HPDE6-E6E7 (cell line): ENCODE measurements around the gene NLRP12.
"Not testable (repeated sequence)": the region's sequence is repeated elsewhere in the genome, so short reads cannot be mapped to it uniquely, and the experiment has no call there.

Experiments used
- DNase-seq: peaks from one replicate; pipeline ENCODE4 v3.0.0; 2011; ENCODE audit warnings: missing footprints; ENCODE audit errors: extremely low spot score

NLRP12 gene

GRCh38 chr19:53824134-53824611, at the start of gene NLRP12:
Gene NLRP12 (minus strand): TSS chr19:53824314. CDS start chr19:53824174, 140 bp downstream.
- no peak for DNase-seq

GRCh38 chr19:53872762-53873161, 48.6 kb upstream of the NLRP12 start:
- no peak for DNase-seq

GRCh38 chr19:53871454-53871853, 47.3 kb upstream of the NLRP12 start:
- no peak for DNase-seq

GRCh38 chr19:53870485-53870844, 46.4 kb upstream of the NLRP12 start:
- DNase-seq = no peak

GRCh38 chr19:53869805-53870484, 45.8 kb upstream of the NLRP12 start:
- not testable (repeated sequence) for DNase-seq

GRCh38 chr19:53868892-53869804, 45.0 kb upstream of the NLRP12 start:
- peak; percentile 60 for DNase-seq

- no peak for DNase-seq
These were observed 44.2 kb upstream of the NLRP12 start for GRCh38 chr19:53868091-53868891.

- DNase-seq = peak; percentile 96
These were observed 43.3 kb upstream of the NLRP12 start, which contains the start of gene MYADM for GRCh38 chr19:53867225-53868090. Gene MYADM (plus strand): TSS chr19:53867883. CDS start chr19:53873530, 5,647 bp downstream.

GRCh38 chr19:53866865-53867224, 42.7 kb upstream of the NLRP12 start:
- DNase-seq = no peak

GRCh38 chr19:53865918-53866864, 42.1 kb upstream of the NLRP12 start:
- DNase-seq = no peak

GRCh38 chr19:53865523-53865917, 41.4 kb upstream of the NLRP12 start:
- DNase-seq = no peak

- no peak for DNase-seq
These were observed 40.3 kb upstream of the NLRP12 start for GRCh38 chr19:53864308-53864836.

GRCh38 chr19:53853707-53854106, 29.6 kb upstream of the NLRP12 start:
- DNase-seq = no peak

- no peak for DNase-seq
These were observed 25.1 kb upstream of the NLRP12 start for GRCh38 chr19:53849237-53849676.

GRCh38 chr19:53847555-53847954, 23.4 kb upstream of the NLRP12 start:
- no peak for DNase-seq

- no peak for DNase-seq
These were observed 20.7 kb upstream of the NLRP12 start for GRCh38 chr19:53844849-53845246.

- not testable (repeated sequence) for DNase-seq
These were observed 16.8 kb upstream of the NLRP12 start for GRCh38 chr19:53840914-53841313.

- not testable (repeated sequence) for DNase-seq
These were observed 16.1 kb upstream of the NLRP12 start for GRCh38 chr19:53840241-53840640.

GRCh38 chr19:53838446-53838845, 14.3 kb upstream of the NLRP12 start:
- DNase-seq = not testable (repeated sequence)
